ENCODE results near the gene ORAI2. TPM values are rescaled to one million over a fixed set of nuclear protein-coding genes. Genes with fewer than 3 reads are reported as not detected.

ORAI2 gene
- total RNA-seq (10 to 100 TPM in 2 of 6 donors, 1 to 10 TPM in 4; 4.8 to 13.5 (median 7.1) TPM), polyA plus RNA-seq (1 to 10 TPM; 4.1 to 8.6 TPM)

DNA sequence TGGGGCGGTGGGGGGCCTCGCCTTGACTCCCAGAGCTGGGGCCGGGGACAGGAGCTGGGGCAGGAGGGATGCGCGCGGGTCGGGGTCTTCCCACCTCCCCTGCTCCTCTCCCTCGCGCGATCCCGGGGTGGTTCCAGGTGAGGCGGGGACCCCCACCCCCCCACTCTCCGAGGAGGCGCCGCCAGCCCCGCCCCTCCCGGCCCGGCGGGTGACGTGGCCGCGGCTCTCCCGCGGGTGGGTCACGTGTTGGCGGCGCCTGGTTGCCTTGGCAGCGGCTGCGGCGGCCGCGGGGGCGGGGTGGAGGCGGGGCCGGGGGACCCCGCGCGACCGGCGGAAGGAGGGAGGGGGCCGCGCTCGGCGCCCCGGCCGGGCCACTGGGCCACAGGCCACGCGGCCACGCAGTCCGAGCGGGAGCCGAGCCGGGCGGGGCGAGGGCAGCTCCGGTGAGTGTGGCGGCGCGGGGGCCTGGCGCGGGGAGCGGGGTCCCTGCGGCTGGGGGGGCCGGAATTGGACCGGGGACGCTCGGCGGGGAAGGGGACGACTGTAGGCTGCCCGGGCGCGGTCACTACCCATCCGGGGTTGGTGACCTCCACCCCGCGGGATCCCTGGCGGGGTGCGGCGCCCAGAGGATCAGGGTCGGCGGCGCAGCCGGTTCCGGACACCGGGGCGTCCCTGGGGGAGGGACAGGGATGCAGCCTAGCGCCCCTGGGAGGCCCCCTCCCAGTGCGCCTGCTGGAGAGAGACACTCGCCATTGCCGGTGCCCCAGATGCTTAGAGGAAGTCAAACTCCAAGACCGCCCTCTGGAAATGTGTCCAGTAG, at the start of gene ORAI2:
TSS of gene ORAI2 (plus strand) at position 357 of the 820 bp plus-strand sequence. CDS start 5,382 bp downstream, outside the sequence.
- no peaks in the 10 kb centered on the region for H3K36me3 ChIP-seq
- 1 to 2% methylated on average over 48 to 90 of the region's 90 CpGs for WGBS, 2 donors
- ATAC-seq = peak; percentile 90 to 92 (median 91)
- H3K4me1 ChIP-seq = peaks cover 0 to 4% (median 0%) of the 10 kb centered on the region in 3 donors
- DNase-seq = peak; percentile 75 to 92 (median 86)
- intact Hi-C loops (cut with DNase I) = no loop called here
- peak within 1 kb of the TSS; percentile 74 to 93 (median 82) for H3K4me3 ChIP-seq
- no peak for FAIRE-seq
- no peaks in the 10 kb centered on the region for H3K27me3 ChIP-seq
- H3K27ac ChIP-seq = peak within 1 kb of the TSS; percentile 42 to 73 (median 56)
- no peaks in the 10 kb centered on the region for H3K9me3 ChIP-seq
- TF ChIP-seq, protein P1, sequence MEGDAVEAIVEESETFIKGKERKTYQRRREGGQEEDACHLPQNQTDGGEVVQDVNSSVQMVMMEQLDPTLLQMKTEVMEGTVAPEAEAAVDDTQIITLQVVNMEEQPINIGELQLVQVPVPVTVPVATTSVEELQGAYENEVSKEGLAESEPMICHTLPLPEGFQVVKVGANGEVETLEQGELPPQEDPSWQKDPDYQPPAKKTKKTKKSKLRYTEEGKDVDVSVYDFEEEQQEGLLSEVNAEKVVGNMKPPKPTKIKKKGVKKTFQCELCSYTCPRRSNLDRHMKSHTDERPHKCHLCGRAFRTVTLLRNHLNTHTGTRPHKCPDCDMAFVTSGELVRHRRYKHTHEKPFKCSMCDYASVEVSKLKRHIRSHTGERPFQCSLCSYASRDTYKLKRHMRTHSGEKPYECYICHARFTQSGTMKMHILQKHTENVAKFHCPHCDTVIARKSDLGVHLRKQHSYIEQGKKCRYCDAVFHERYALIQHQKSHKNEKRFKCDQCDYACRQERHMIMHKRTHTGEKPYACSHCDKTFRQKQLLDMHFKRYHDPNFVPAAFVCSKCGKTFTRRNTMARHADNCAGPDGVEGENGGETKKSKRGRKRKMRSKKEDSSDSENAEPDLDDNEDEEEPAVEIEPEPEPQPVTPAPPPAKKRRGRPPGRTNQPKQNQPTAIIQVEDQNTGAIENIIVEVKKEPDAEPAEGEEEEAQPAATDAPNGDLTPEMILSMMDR (IDR thresholded peaks at IDR 0.05) = no peak

DNA sequence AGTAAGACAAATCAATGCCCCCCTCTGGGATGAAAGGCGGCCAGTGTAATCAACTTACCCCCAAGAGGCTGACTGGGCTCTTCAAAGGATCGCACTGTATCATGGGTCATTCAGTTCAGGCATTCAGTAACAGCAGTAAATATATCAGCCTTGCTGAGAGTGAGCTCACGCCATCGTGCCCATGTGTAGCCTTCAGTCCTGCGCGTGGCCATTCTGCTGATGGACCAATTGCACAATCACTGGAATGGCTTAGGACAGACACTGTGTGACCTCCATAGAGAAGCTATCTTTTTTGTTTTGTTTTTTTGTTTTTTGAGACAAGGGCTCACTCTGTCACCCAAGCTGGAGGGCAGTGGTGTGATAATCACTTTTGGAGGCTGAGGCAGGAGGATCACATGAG, 46.3 kb upstream of the ORAI2 start:
- H3K4me1 ChIP-seq = no peaks in the 10 kb centered on the region
- ATAC-seq (no peak), FAIRE-seq (no peak), DNase-seq (no peak)
- intact Hi-C loops (cut with DNase I) = loop anchor here in 1 of 3 donors (5.0 kb wide), 1 partner anchor 105 kb away; no protein-coding TSS in a partner anchor
- H3K9me3 ChIP-seq = no peaks in the 10 kb centered on the region
- TF ChIP-seq, protein P1 (IDR thresholded peaks at IDR 0.05) = no peak
- H3K27me3 ChIP-seq = no peaks in the 10 kb centered on the region
- H3K4me3 ChIP-seq = no peak overlapping the region
- WGBS, 2 donors = 93% methylated on average over 6 of the region's 6 CpGs
- H3K27ac ChIP-seq = no peak overlapping the region
- H3K36me3 ChIP-seq = no peaks in the 10 kb centered on the region

DNA sequence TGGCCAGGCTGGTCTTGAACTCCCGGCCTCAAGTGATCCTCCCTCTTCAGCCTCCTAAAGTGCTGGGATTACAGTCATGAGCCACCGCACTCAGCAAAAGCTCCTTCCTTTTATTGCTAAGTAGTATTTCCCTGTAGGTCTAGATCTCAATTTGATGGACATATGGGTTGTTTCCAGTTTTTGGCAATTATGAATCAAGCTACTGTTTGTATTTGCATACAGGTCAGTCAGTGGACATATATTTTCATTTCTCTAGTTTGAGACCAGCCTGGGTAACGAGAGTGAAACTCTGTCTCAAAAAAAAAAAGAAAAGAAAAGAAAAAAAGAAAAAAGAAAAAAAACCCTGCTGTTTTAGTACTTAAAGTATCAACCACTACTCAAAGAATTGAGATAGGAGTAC, 43.6 kb upstream of the ORAI2 start:
- intact Hi-C loops (cut with DNase I) = loop anchor here in 2 of 3 donors (5.0 kb wide), 1 partner anchor 108 kb away; no protein-coding TSS in a partner anchor
- WGBS, 2 donors = 93 to 95% methylated on average over 3 of the region's 3 CpGs

DNA sequence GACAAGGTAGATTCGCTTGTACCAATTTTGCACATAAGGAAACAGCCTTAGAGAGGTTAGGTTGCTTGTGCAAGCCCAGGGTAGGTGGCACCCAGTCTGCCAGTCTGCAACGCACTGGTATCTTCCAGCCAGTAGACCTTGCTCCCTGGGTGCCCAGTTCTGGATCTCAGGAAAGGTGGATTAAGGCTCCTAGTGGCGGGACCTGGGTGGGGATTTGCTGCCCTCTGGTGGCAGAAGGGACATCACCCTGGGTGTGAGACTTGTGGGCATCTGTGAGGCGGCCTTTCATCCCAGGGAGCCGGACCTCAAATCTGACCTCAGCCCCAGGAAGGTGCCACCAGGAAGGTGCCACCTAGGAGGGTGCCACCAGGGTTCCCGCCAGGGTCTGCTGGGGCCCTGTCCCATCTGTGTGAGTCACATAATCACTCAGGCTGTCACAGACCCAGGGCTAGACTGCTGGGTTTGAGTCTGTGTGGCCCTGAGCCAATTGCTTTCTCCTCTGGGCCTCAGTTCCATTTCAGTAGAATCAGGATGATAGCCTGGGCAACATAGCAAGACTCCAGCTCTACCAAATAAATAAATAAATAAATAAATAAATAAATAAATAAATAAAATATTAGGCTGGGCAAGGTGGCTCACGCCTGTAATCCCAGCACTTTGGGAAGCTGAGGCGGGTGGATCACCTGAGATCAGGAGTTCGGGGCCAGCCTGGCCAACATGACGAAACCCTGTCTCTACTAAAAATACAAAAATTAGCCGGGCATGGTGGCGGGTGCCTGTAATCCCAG, 42.5 kb upstream of the ORAI2 start:
- peak; percentile 75 to 92 (median 88) for DNase-seq
- H3K36me3 ChIP-seq = no peaks in the 10 kb centered on the region
- 52 to 59% methylated on average over 8 to 12 of the region's 12 CpGs for whole genome bisulfite sequencing, 2 donors
- no peaks in the 10 kb centered on the region for H3K4me1 ChIP-seq
- H3K9me3 ChIP-seq = no peaks in the 10 kb centered on the region
- no peak for FAIRE-seq
- ATAC-seq = peak; percentile 85 to 94 (median 94)
- H3K4me3 ChIP-seq = no peak overlapping the region
- H3K27ac ChIP-seq = no peak overlapping the region
- intact Hi-C loops (cut with DNase I) = loop anchor here in 1 of 3 donors (5.0 kb wide), 1 partner anchor 109 kb away; no protein-coding TSS in a partner anchor
- no peaks in the 10 kb centered on the region for H3K27me3 ChIP-seq
- TF ChIP-seq, protein P1 (IDR thresholded peaks at IDR 0.05) = peak; percentile 83 to 93 (median 87)

More for the DNA sequence above, 43.6 kb upstream of the ORAI2 start:
- H3K4me1 ChIP-seq = no peaks in the 10 kb centered on the region
- H3K36me3 ChIP-seq = no peaks in the 10 kb centered on the region
- DNase-seq = no peak
- H3K4me3 ChIP-seq = no peak overlapping the region
- no peaks in the 10 kb centered on the region for H3K9me3 ChIP-seq
- H3K27ac ChIP-seq = no peak overlapping the region
- no peak for FAIRE-seq
- ATAC-seq = no peak
- no peaks in the 10 kb centered on the region for H3K27me3 ChIP-seq
- TF ChIP-seq, protein P1 (IDR thresholded peaks at IDR 0.05) = no peak

All from pancreas (tissue), 10 donors.